Adipose tissue (tissue), 3 donors: ENCODE results near the gene HNRNPUL2. TPM values are rescaled to one million over a fixed set of nuclear protein-coding genes. Genes with fewer than 3 reads are reported as not detected.
A peak's percentile ranks its signal among the peaks of the same experiment; 100 is the strongest.
"Not testable (repeated sequence)": the region's sequence is repeated elsewhere in the genome, so short reads cannot be mapped to it uniquely, and the experiment has no call there.

Experiments used
- H3K27ac ChIP-seq: one replicate; pipeline ENCODE4 v1.5.1; 2013; ENCODE audit warnings: low read depth, low read length
- WGBS, 3 donors: extraction: QIAGEN DNeasy Blood & Tissue Kit; methylation state at CpG; one replicate each; pipeline ENCODE4 v1.1.7; 2013; 5-methylcytosine and 5-hydroxymethylcytosine counted together
- polyA plus RNA-seq, 3 donors: library from polyadenylated mRNA; stranded (reverse); fragments of 200-250 nt; gene quantifications; one replicate each; pipeline ENCODE4 v1.2.3, GENCODE V29; 2013
- donor health status: healthy with polysubstance abuse.
- donor health status: Bipolar disorder and iron deficiency.
- donor health status: healthy.

Gene HNRNPUL2
- polyA plus RNA-seq = 10 to 100 TPM; 17.2 to 34.2 (median 23.1) TPM

GRCh38 chr11:62727165-62727871 is at the start of gene HNRNPUL2:
TSS of gene HNRNPUL2 (minus strand) at chr11:62727457. CDS start at chr11:62727156, 301 bp downstream.
- peak within 1 kb of the TSS; percentile 86 for H3K27ac ChIP-seq
- WGBS, 3 donors = 0 to 1% (median 0%) methylated on average over 58 to 72 of the region's 72 CpGs

GRCh38 chr11:62775646-62776045 is 48.4 kb upstream of the HNRNPUL2 start:
- H3K27ac ChIP-seq = no peak overlapping the region
- WGBS, 3 donors = 93 to 94% (median 93%) methylated on average over 17 of the region's 17 CpGs

- H3K27ac ChIP-seq = no peak overlapping the region
- 86 to 91% (median 89%) methylated on average over 6 of the region's 6 CpGs for WGBS, 3 donors
Observed at GRCh38 chr11:62774407-62774806, 47.1 kb upstream of the HNRNPUL2 start.

- H3K27ac ChIP-seq = peak within 1 kb of the TSS; percentile 74
- WGBS, 3 donors = 2 to 3% (median 2%) methylated on average over 55 to 60 of the region's 60 CpGs
Observed at GRCh38 chr11:62771144-62772021, 44.1 kb upstream of the HNRNPUL2 start, which contains the start of gene TAF6L. TSS of gene TAF6L (plus strand) at chr11:62771396. CDS start at chr11:62775784, 4,388 bp downstream.

- no peak overlapping the region for H3K27ac ChIP-seq
- WGBS, 3 donors = 1 to 2% (median 1%) methylated on average over 18 of the region's 18 CpGs
Observed at GRCh38 chr11:62770778-62771143, 43.5 kb upstream of the HNRNPUL2 start.

- 32 to 41% (median 38%) methylated on average over 9 of the region's 9 CpGs for WGBS, 3 donors
- not testable (repeated sequence) for H3K27ac ChIP-seq
Observed at GRCh38 chr11:62760867-62761227, 33.6 kb upstream of the HNRNPUL2 start.

- 63 to 71% (median 67%) methylated on average over 9 of the region's 9 CpGs for WGBS, 3 donors
- no peak overlapping the region for H3K27ac ChIP-seq
Observed at GRCh38 chr11:62757846-62758788, 30.9 kb upstream of the HNRNPUL2 start.

GRCh38 chr11:62755086-62755615 is 27.9 kb upstream of the HNRNPUL2 start:
- WGBS, 3 donors = 73 to 87% (median 85%) methylated on average over 10 of the region's 10 CpGs
- H3K27ac ChIP-seq = no peak overlapping the region

GRCh38 chr11:62753736-62754603 is 26.7 kb upstream of the HNRNPUL2 start, which contains the start of gene ZBTB3:
TSS of gene ZBTB3 (minus strand) at chr11:62754160. CDS start at chr11:62753664, 496 bp downstream.
- H3K27ac ChIP-seq = peak within 1 kb of the TSS; percentile 12
- WGBS, 3 donors = 0 to 1% (median 1%) methylated on average over 45 to 47 of the region's 47 CpGs

GRCh38 chr11:62752994-62753735 is 25.9 kb upstream of the HNRNPUL2 start:
- WGBS, 3 donors = 62 to 75% (median 73%) methylated on average over 15 of the region's 15 CpGs
- no peak overlapping the region for H3K27ac ChIP-seq

GRCh38 chr11:62752177-62752785 is 25.0 kb upstream of the HNRNPUL2 start:
- no peak overlapping the region for H3K27ac ChIP-seq
- WGBS, 3 donors = 95 to 97% (median 97%) methylated on average over 14 of the region's 14 CpGs

GRCh38 chr11:62749931-62750330 is 22.7 kb upstream of the HNRNPUL2 start:
- 94 to 97% (median 96%) methylated on average over 5 of the region's 5 CpGs for WGBS, 3 donors
- H3K27ac ChIP-seq = not testable (repeated sequence)

- WGBS, 3 donors = 66 to 90% (median 87%) methylated on average over 9 of the region's 9 CpGs
- no peak overlapping the region for H3K27ac ChIP-seq
Observed at GRCh38 chr11:62747475-62748160, 20.4 kb upstream of the HNRNPUL2 start.

- no peak overlapping the region for H3K27ac ChIP-seq
Observed at GRCh38 chr11:62737196-62737595, 9.9 kb upstream of the HNRNPUL2 start.

- H3K27ac ChIP-seq = no peak overlapping the region
- WGBS, 3 donors = 80 to 87% (median 82%) methylated on average over 2 of the region's 2 CpGs
Observed at GRCh38 chr11:62732830-62733229, 5.6 kb upstream of the HNRNPUL2 start.

- 85 to 88% (median 88%) methylated on average over 14 of the region's 14 CpGs for WGBS, 3 donors
- not testable (repeated sequence) for H3K27ac ChIP-seq
Observed at GRCh38 chr11:62730076-62730475, 2.8 kb upstream of the HNRNPUL2 start.
